ENCODE data around the gene OOSP4B.
"Not testable (repeated sequence)": the region's sequence is repeated elsewhere in the genome, so short reads cannot be mapped to it uniquely, and the experiment has no call there.

OOSP4B gene

GRCh38 chr11:60056349-60056969 is 39.5 kb downstream of the OOSP4B start, which contains the start of gene MS4A3:
TSS of gene MS4A3 (plus strand) at chr11:60056665. CDS start at chr11:60061161, 4,496 bp downstream.
- no peak within 1 kb of the TSS for H3K4me3 ChIP-seq (ENCODE audit: low read length)
- DNase-seq (ENCODE audit: low read depth, low spot score), result no peak

GRCh38 chr11:60059052-60059451 is 42.1 kb downstream of the OOSP4B start:
- H3K4me3 ChIP-seq (ENCODE audit: low read length), result no peak overlapping the region
- DNase-seq (ENCODE audit: low read depth, low spot score), result no peak

GRCh38 chr11:60059521-60060240 is 42.7 kb downstream of the OOSP4B start:
- DNase-seq (ENCODE audit: low read depth, low spot score), result no peak
- H3K4me3 ChIP-seq (ENCODE audit: low read length), result no peak overlapping the region

GRCh38 chr11:60064111-60064510 is 47.1 kb downstream of the OOSP4B start:
- no peak for DNase-seq (ENCODE audit: low read depth, low spot score)
- H3K4me3 ChIP-seq (ENCODE audit: low read length), result no peak overlapping the region

GRCh38 chr11:60065801-60066200 is 48.8 kb downstream of the OOSP4B start:
- DNase-seq (ENCODE audit: low read depth, low spot score), result no peak
- H3K4me3 ChIP-seq (ENCODE audit: low read length), result no peak overlapping the region

GRCh38 chr11:60069450-60069849 is 52.5 kb downstream of the OOSP4B start:
- DNase-seq (ENCODE audit: low read depth, low spot score), result no peak

GRCh38 chr11:60071644-60072043 is 54.7 kb downstream of the OOSP4B start:
- DNase-seq (ENCODE audit: low read depth, low spot score); H3K4me3 ChIP-seq (ENCODE audit: low read length): not testable (repeated sequence)

More at GRCh38 chr11:60069450-60069849, 52.5 kb downstream of the OOSP4B start:
- no peak overlapping the region for H3K4me3 ChIP-seq (ENCODE audit: low read length)

- DNase-seq (ENCODE audit: low read depth, low spot score), result no peak
- H3K4me3 ChIP-seq (ENCODE audit: low read length), result no peak overlapping the region
Observed at GRCh38 chr11:60077216-60077817, 60.3 kb downstream of the OOSP4B start.

- no peak overlapping the region for H3K4me3 ChIP-seq (ENCODE audit: low read length)
- DNase-seq (ENCODE audit: low read depth, low spot score), result no peak
Observed at GRCh38 chr11:60077981-60078380, 61.0 kb downstream of the OOSP4B start.

GRCh38 chr11:60078745-60079144 is 61.8 kb downstream of the OOSP4B start:
- no peak for DNase-seq (ENCODE audit: low read depth, low spot score)
- H3K4me3 ChIP-seq (ENCODE audit: low read length), result no peak overlapping the region

- no peak overlapping the region for H3K4me3 ChIP-seq (ENCODE audit: low read length)
- DNase-seq (ENCODE audit: low read depth, low spot score), result no peak
Observed at GRCh38 chr11:60080535-60080934, 63.6 kb downstream of the OOSP4B start.

All from Jurkat, Clone E6-1 (cell line).